IMR-90 (cell line): ENCODE data around the gene CCDC50. TPM values are rescaled to one million over a fixed set of nuclear protein-coding genes. Genes with fewer than 3 reads are reported as not detected.
A peak's percentile ranks its signal among the peaks of the same experiment; 100 is the strongest.

Source experiments
- ATAC-seq: fragments of 200-7000 bp; cut with Tn5 transposase; 2 replicates; pipeline ENCODE4 v1.9.1; 2020; ENCODE audit warnings: low read depth, mild to moderate bottlenecking, moderate library complexity
- BruUV-seq: library from RNA; stranded (reverse); fragments of 400-500 nt; replicated peaks from 2 replicates; lab custom pipeline; 2021; lab: Mats Ljungman, UMichigan
- CTCF ChIA-PET: fragments of 300-600 bp; formaldehyde crosslinking; extraction: SDS; loops from one replicate; lab custom pipeline; 2021; ENCODE audit warnings: antibody characterized with exemption; lab: Yijun Ruan, JAX
- POLR2A ChIA-PET: fragments of 300-600 bp; sonication (Branson Sonifier 250); formaldehyde crosslinking; loops from one replicate; lab custom pipeline; 2022; ENCODE audit warnings: antibody characterized with exemption; ENCODE audit not compliant: unreplicated experiment; lab: Charles Lee
- DNase-seq: peaks from one replicate; pipeline ENCODE4 v3.0.0; 2013
- H2AFZ ChIP-seq: replicated peaks from 2 replicates; pipeline ENCODE3; 2013; ENCODE audit warnings: low read length, mild to moderate bottlenecking; ENCODE audit not compliant: poor library complexity
- H2AK5ac ChIP-seq: 2 replicates; pipeline ENCODE4 v1.6.1; 2013; ENCODE audit warnings: low read depth, low read length, inconsistent platforms
- H2AK9ac ChIP-seq: replicated peaks from 2 replicates; pipeline ENCODE3; 2013; ENCODE audit warnings: mild to moderate bottlenecking, low read depth, low read length, moderate library complexity; ENCODE audit not compliant: poor library complexity
- H2BK120ac ChIP-seq: 2 replicates; pipeline ENCODE4 v1.6.1; 2013; ENCODE audit warnings: low read depth, low read length, inconsistent platforms
- H2BK15ac ChIP-seq: 3 replicates; pipeline ENCODE4 v1.6.1; 2013; ENCODE audit warnings: low read depth, low read length, inconsistent platforms
- H2BK20ac ChIP-seq: 2 replicates; pipeline ENCODE4 v1.6.1; 2013; ENCODE audit warnings: low read depth, mild to moderate bottlenecking, inconsistent platforms, low read length, moderate library complexity
- H2BK5ac ChIP-seq: 2 replicates; pipeline ENCODE4 v1.6.1; 2013; ENCODE audit warnings: mild to moderate bottlenecking, low read depth, low read length, inconsistent platforms; ENCODE audit not compliant: poor library complexity, severe bottlenecking
- H3K14ac ChIP-seq: replicated peaks from 2 replicates; pipeline ENCODE4 v1.6.1; 2013; ENCODE audit warnings: low read depth, low read length, inconsistent platforms
- H3K18ac ChIP-seq: 2 replicates; pipeline ENCODE4 v1.6.1; 2013; ENCODE audit warnings: low read depth, low read length, control low read depth
- H3K23ac ChIP-seq: 2 replicates; pipeline ENCODE4 v1.6.1; 2013; ENCODE audit warnings: low read depth, low read length, inconsistent platforms
- H3K27ac ChIP-seq: 2 replicates; pipeline ENCODE4 v1.5.1; 2013; ENCODE audit warnings: mild to moderate bottlenecking, control low read depth, low read length; ENCODE audit not compliant: insufficient read depth
- H3K27me3 ChIP-seq: 2 replicates; pipeline ENCODE4 v1.6.1; 2013; ENCODE audit warnings: low read length; ENCODE audit not compliant: control insufficient read depth, insufficient read depth
- H3K36me3 ChIP-seq: 2 replicates; pipeline ENCODE4 v1.6.1; 2013; ENCODE audit warnings: low read length, mixed read lengths; ENCODE audit not compliant: control insufficient read depth, insufficient read depth
- H3K4ac ChIP-seq: 2 replicates; pipeline ENCODE4 v1.6.1; 2013; ENCODE audit warnings: low read depth, low read length, inconsistent platforms
- H3K4me1 ChIP-seq: 2 replicates; pipeline ENCODE4 v1.6.1; 2013; ENCODE audit warnings: low read length, mixed read lengths; ENCODE audit not compliant: control insufficient read depth, insufficient read depth
- H3K4me2 ChIP-seq: 2 replicates; pipeline ENCODE4 v1.6.1; 2013; ENCODE audit warnings: low read depth, mild to moderate bottlenecking, control low read depth, low read length, moderate library complexity
- H3K4me3 ChIP-seq: 2 replicates; pipeline ENCODE4 v1.5.1; 2013; ENCODE audit warnings: low read depth, mild to moderate bottlenecking, control low read depth, low read length, moderate library complexity; ENCODE audit not compliant: insufficient read depth
- H3K56ac ChIP-seq: 2 replicates; pipeline ENCODE4 v1.6.1; 2013; ENCODE audit warnings: low read length, inconsistent platforms; ENCODE audit not compliant: insufficient read depth; ENCODE audit errors: extremely low read depth
- H3K79me1 ChIP-seq, 2 experiments: 2 replicates each; pipeline ENCODE4 v1.6.1; 2013; ENCODE audit warnings: low read length in 2 of 2, inconsistent platforms in 1 of 2, low read depth in 1 of 2
- H3K9ac ChIP-seq: 2 replicates; pipeline ENCODE4 v1.6.1; 2013; ENCODE audit warnings: low read depth, low read length, control low read depth
- H3K9me1 ChIP-seq: 2 replicates; pipeline ENCODE4 v1.6.1; 2013; ENCODE audit warnings: low read length, inconsistent platforms; ENCODE audit not compliant: insufficient read depth
- H3K9me3 ChIP-seq: 2 replicates; pipeline ENCODE4 v1.6.1; 2013; ENCODE audit warnings: low read length; ENCODE audit not compliant: control insufficient read depth, insufficient read depth
- H4K20me1 ChIP-seq: 2 replicates; pipeline ENCODE4 v1.6.1; 2013; ENCODE audit warnings: low read length, inconsistent platforms; ENCODE audit not compliant: insufficient read depth
- H4K5ac ChIP-seq: 2 replicates; pipeline ENCODE4 v1.6.1; 2013; ENCODE audit warnings: mild to moderate bottlenecking, low read depth, low read length, control low read depth
- H4K8ac ChIP-seq, 2 experiments: 2 replicates each; pipeline ENCODE4 v1.6.1; 2013; ENCODE audit warnings: low read depth in 2 of 2, low read length in 2 of 2, control low read depth in 1 of 2, inconsistent platforms in 1 of 2
- H4K91ac ChIP-seq: 2 replicates; pipeline ENCODE4 v1.6.1; 2013; ENCODE audit warnings: low read depth, low read length, inconsistent platforms; ENCODE audit not compliant: insufficient read depth
- BHLHE40 ChIP-seq: fragments of 150-350 bp; IDR thresholded peaks from 2 replicates; pipeline ENCODE4 v1.6.1; 2016; ENCODE audit warnings: mild to moderate bottlenecking, low read depth, low read length
- CEBPB ChIP-seq: IDR thresholded peaks from 2 replicates; pipeline ENCODE4 v1.6.1; 2012; ENCODE audit warnings: low read depth, low read length, improper control_type of control experiment
- CHD1 ChIP-seq: IDR thresholded peaks from 2 replicates; pipeline ENCODE4 v1.6.1; 2012; ENCODE audit warnings: low read depth, low read length, improper control_type of control experiment
- FOS ChIP-seq: fragments of 150-350 bp; IDR thresholded peaks from 2 replicates; pipeline ENCODE4 v1.6.1; 2016; ENCODE audit warnings: low read depth, low read length
- MAFK ChIP-seq: IDR thresholded peaks from 2 replicates; pipeline ENCODE4 v1.6.1; 2012; ENCODE audit warnings: low read depth, low read length, improper control_type of control experiment
- MXI1 ChIP-seq: IDR thresholded peaks from 2 replicates; pipeline ENCODE4 v1.6.1; 2012; ENCODE audit warnings: low read depth, mild to moderate bottlenecking, low read length, moderate library complexity, borderline replicate concordance
- POLR2A ChIP-seq: IDR thresholded peaks from 2 replicates; pipeline ENCODE4 v1.6.1; 2012; ENCODE audit warnings: mild to moderate bottlenecking, low read depth, low read length
- RCOR1 ChIP-seq: IDR thresholded peaks from 2 replicates; pipeline ENCODE4 v1.6.1; 2012; ENCODE audit warnings: mild to moderate bottlenecking, low read length, improper control_type of control experiment; ENCODE audit not compliant: insufficient replicate concordance
- RFX5 ChIP-seq: IDR thresholded peaks from 2 replicates; pipeline ENCODE4 v1.8.0; 2012; ENCODE audit warnings: low read depth, mild to moderate bottlenecking, low read length, moderate library complexity
- SMC3 ChIP-seq: fragments of 150-350 bp; IDR thresholded peaks from 2 replicates; pipeline ENCODE4 v1.6.1; 2016; ENCODE audit warnings: low read depth, mild to moderate bottlenecking, antibody characterized with exemption, low read length, moderate library complexity
- WGBS, 2 experiments: methylation state at CpG; one replicate each; pipeline versions ENCODE4 v1.1.5 to v1.1.7; 2013; ENCODE audit warnings: missing lambda C conversion rate in 2 of 2; ENCODE audit not compliant: insufficient read length in 1 of 2; ENCODE audit errors: extremely low coverage in 2 of 2; 5-methylcytosine and 5-hydroxymethylcytosine counted together
- dilution Hi-C: fragments of 300-500 bp; cut with HindIII; formaldehyde crosslinking; loops from one replicate; pipeline ENCODE4 v1.14.3; 2018; ENCODE audit warnings: low sequenced_read_pairs; ENCODE audit not compliant: unreplicated experiment
- in situ Hi-C: fragments of 300-500 bp; cut with MboI; formaldehyde crosslinking; loops from 3 replicates; pipeline ENCODE4 v1.14.3; 2019; ENCODE audit warnings: low sequenced_read_pairs, inconsistent platforms, mixed read lengths
- intact Hi-C: fragments of 100-400 bp; cut with micrococcal nuclease; formaldehyde crosslinking; loops from 2 replicates; pipeline ENCODE4 v1.10.0; 2022
- polyA plus RNA-seq, 3 experiments: library from polyadenylated mRNA; depleted of rRNA; stranded (reverse); fragments of >200 nt; gene quantifications; 2 replicates each; pipeline ENCODE4 v1.2.3, GENCODE V29; 2012; ENCODE audit warnings: low replicate concordance in 1 of 3
- total RNA-seq: library from RNA; depleted of rRNA; stranded (reverse); fragments of >200 nt; gene quantifications from 2 replicates; pipeline ENCODE4 v1.2.3, GENCODE V29; 2012
- TF ChIP-seq, protein P1 (sequence below): fragments of 150-350 bp; IDR thresholded peaks from 2 replicates; pipeline ENCODE4 v1.6.1; 2016; ENCODE audit warnings: low read depth, mild to moderate bottlenecking, low read length, moderate library complexity, borderline replicate concordance
- TF ChIP-seq, protein P2 (sequence below): fragments of 150-350 bp; IDR thresholded peaks from 2 replicates; pipeline ENCODE4 v1.6.1; 2017; ENCODE audit warnings: mild to moderate bottlenecking, antibody characterized with exemption, low read length, low read depth

The CCDC50 gene
- total and polyA plus RNA-seq, 2 of the 4 experiments (the other 2 are of a cell fraction), result 59.0 to 63.1 TPM

DNA sequence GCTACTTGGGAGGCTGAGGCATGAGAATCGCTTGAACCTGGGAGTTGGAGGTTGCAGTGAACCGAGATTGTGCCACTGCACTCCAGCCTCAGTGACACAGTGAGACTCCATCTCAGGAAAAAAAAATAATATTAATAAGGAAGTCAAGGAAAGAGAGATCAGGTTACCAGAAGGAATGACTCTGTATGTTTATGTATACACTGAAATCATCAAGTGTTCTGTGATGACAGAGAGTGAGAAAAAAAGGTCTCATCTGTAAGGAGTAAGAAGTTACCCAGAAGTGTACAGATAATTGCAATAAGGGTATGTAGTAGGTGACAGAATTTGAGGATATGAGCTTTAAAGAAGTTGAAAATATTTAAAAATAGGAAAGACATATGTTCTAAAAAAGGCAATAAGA is 4.3 kb upstream of the CCDC50 start:
- H3K79me1 ChIP-seq, result peaks cover 6 to 21% of the 10 kb centered on the region in 2 experiments
- peaks cover 14% of the 10 kb centered on the region for H3K4me1 ChIP-seq
- H2AK9ac ChIP-seq, result no peak overlapping the region
- H2BK15ac ChIP-seq, result no peak overlapping the region
- no peak overlapping the region for H3K18ac ChIP-seq
- no peak overlapping the region for H2BK20ac ChIP-seq
- H3K4me2 ChIP-seq, result no peak overlapping the region
- ATAC-seq (peak; percentile 28; the same call in 1 of the 2 replicates), DNase-seq (peak; percentile 73)
- H3K9me1 ChIP-seq, result peaks cover 6% of the 10 kb centered on the region; the same call in 1 of the 2 replicates
- no peak overlapping the region for H2AFZ ChIP-seq
- H3K9me3 ChIP-seq, result no peaks in the 10 kb centered on the region
- H3K36me3 ChIP-seq, result no peaks in the 10 kb centered on the region
- no peak overlapping the region for H3K23ac ChIP-seq
- no peak for TF ChIP-seq CHD1
- TF ChIP-seq SMC3, result no peak
- no peak for TF ChIP-seq RFX5
- no peak for TF ChIP-seq MAFK
- no peak for TF ChIP-seq FOS
- TF ChIP-seq BHLHE40, result no peak
- TF ChIP-seq, protein P1, sequence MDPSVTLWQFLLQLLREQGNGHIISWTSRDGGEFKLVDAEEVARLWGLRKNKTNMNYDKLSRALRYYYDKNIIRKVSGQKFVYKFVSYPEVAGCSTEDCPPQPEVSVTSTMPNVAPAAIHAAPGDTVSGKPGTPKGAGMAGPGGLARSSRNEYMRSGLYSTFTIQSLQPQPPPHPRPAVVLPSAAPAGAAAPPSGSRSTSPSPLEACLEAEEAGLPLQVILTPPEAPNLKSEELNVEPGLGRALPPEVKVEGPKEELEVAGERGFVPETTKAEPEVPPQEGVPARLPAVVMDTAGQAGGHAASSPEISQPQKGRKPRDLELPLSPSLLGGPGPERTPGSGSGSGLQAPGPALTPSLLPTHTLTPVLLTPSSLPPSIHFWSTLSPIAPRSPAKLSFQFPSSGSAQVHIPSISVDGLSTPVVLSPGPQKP, result no peak
- no peak for TF ChIP-seq MXI1
- no peak for TF ChIP-seq POLR2A
- TF ChIP-seq, protein P2, sequence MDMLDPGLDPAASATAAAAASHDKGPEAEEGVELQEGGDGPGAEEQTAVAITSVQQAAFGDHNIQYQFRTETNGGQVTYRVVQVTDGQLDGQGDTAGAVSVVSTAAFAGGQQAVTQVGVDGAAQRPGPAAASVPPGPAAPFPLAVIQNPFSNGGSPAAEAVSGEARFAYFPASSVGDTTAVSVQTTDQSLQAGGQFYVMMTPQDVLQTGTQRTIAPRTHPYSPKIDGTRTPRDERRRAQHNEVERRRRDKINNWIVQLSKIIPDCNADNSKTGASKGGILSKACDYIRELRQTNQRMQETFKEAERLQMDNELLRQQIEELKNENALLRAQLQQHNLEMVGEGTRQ, result no peak
- TF ChIP-seq RCOR1, result no peak
- no peak for TF ChIP-seq CEBPB
- BruUV-seq, result no TSS peak
- peak overlapping the region; percentile 31; the same call in 1 of the 2 replicates for H3K27ac ChIP-seq
- H4K91ac ChIP-seq, result no peak overlapping the region
- H3K56ac ChIP-seq, result no peak overlapping the region
- ChIA-PET CTCF (no interaction called here), POLR2A (interaction anchor here (0.6 kb wide), 1 partner anchor 15 kb away, joined by 3 read pairs; no protein-coding TSS in a partner anchor)
- peak overlapping the region; percentile 30 for H4K5ac ChIP-seq
- H2BK5ac ChIP-seq, result peak overlapping the region; percentile 25
- peak overlapping the region; percentile 8; the same call in 1 of the 2 replicates for H3K4ac ChIP-seq
- no peak overlapping the region for H2BK120ac ChIP-seq
- no peak overlapping the region for H3K9ac ChIP-seq
- no peaks in the 10 kb centered on the region for H4K20me1 ChIP-seq
- H3K14ac ChIP-seq, result no peak overlapping the region
- no peaks in the 10 kb centered on the region for H3K27me3 ChIP-seq
- H4K8ac ChIP-seq, result no peak overlapping the region; a peak in 1 of 4 replicates
- WGBS, 2 experiments, result no CpG with 5 or more reads among the region's 2 CpGs
- dilution Hi-C loops, result no loop called here
- H2AK5ac ChIP-seq, result no peak overlapping the region
- in situ Hi-C loops, result loop anchor here (25.0 kb wide), 1 partner anchor 1562 kb away; no protein-coding TSS in a partner anchor
- intact Hi-C loops, result loop anchor here (5.0 kb wide), 2 partner anchors 253 to 443 kb away; no protein-coding TSS in a partner anchor
- H3K4me3 ChIP-seq, result no peak overlapping the region
